Measurements from ENCODE around the gene RNGTT. TPM values are rescaled to one million over a fixed set of nuclear protein-coding genes. Genes with fewer than 3 reads are reported as not detected.

The RNGTT gene
- total and polyA plus RNA-seq, 12 donors: 2.6 to 29.6 (median 14.2) TPM

GRCh38 chr6:88764081-88764480, 199.3 kb downstream of the RNGTT start:
- Histone ChIP-seq H3K9me3 (replicated peaks in 1 of 3) (no peaks in the 10 kb centered on the region), H3K27me3 (no peaks in the 10 kb centered on the region), H3K4me3 (no peak overlapping the region), H3K4me1 (replicated peaks in 1 of 2) (no peaks in the 10 kb centered on the region), H3K27ac (no peak overlapping the region), H3K36me3 (replicated peaks in 1 of 2) (no peaks in the 10 kb centered on the region)
- intact Hi-C loops (cut with DNase I): no loop called here
- WGBS, 4 donors: 97 to 99% (median 97%) methylated on average over 3 of the region's 3 CpGs
- no peak for DNase-seq
- TF ChIP-seq POLR2A (IDR thresholded peaks at IDR 0.05): no peak
- TF ChIP-seq CTCF (IDR thresholded peaks at IDR 0.05): no peak

- Histone ChIP-seq H3K9me3 (replicated peaks in 1 of 3) (no peaks in the 10 kb centered on the region), H3K36me3 (replicated peaks in 1 of 2) (no peaks in the 10 kb centered on the region), H3K27ac (no peak overlapping the region), H3K4me1 (replicated peaks in 1 of 2) (no peaks in the 10 kb centered on the region), H3K4me3 (no peak overlapping the region), H3K27me3 (no peaks in the 10 kb centered on the region)
- TF ChIP-seq POLR2A (IDR thresholded peaks at IDR 0.05) (no peak), CTCF (IDR thresholded peaks at IDR 0.05) (no peak)
- no peak for DNase-seq
- WGBS, 4 donors: 92 to 99% (median 97%) methylated on average over 3 of the region's 3 CpGs
- intact Hi-C loops (cut with DNase I): no loop called here
Observed at GRCh38 chr6:88763160-88763559, 200.3 kb downstream of the RNGTT start.

- 93 to 98% (median 95%) methylated on average over 9 of the region's 9 CpGs for WGBS, 4 donors
- Histone ChIP-seq H3K4me3 (no peak overlapping the region), H3K27ac (no peak overlapping the region), H3K9me3 (replicated peaks in 1 of 3) (no peaks in the 10 kb centered on the region), H3K36me3 (replicated peaks in 1 of 2) (no peaks in the 10 kb centered on the region), H3K27me3 (no peaks in the 10 kb centered on the region), H3K4me1 (replicated peaks in 1 of 2) (no peaks in the 10 kb centered on the region)
- TF ChIP-seq POLR2A (IDR thresholded peaks at IDR 0.05) (no peak), CTCF (IDR thresholded peaks at IDR 0.05) (no peak)
- intact Hi-C loops (cut with DNase I): no loop called here
- DNase-seq: no peak
Observed at GRCh38 chr6:88761237-88762031, 202.0 kb downstream of the RNGTT start.

GRCh38 chr6:88760091-88760490, 203.3 kb downstream of the RNGTT start:
- Histone ChIP-seq H3K4me3 (no peak overlapping the region), H3K4me1 (replicated peaks in 1 of 2) (no peaks in the 10 kb centered on the region), H3K27me3 (no peaks in the 10 kb centered on the region), H3K36me3 (replicated peaks in 1 of 2) (no peaks in the 10 kb centered on the region), H3K27ac (no peak overlapping the region), H3K9me3 (replicated peaks in 1 of 3) (no peaks in the 10 kb centered on the region)
- 80 to 89% (median 87%) methylated on average over 2 of the region's 2 CpGs for WGBS, 4 donors
- TF ChIP-seq POLR2A (IDR thresholded peaks at IDR 0.05) (no peak), CTCF (IDR thresholded peaks at IDR 0.05) (no peak)
- intact Hi-C loops (cut with DNase I): no loop called here
- DNase-seq: no peak
